ENCODE data around the gene SLC22A3.

- TF ChIP-seq POLR2A (IDR thresholded peaks at IDR 0.05; ENCODE audit: low read length), result no peak
- no peak for TF ChIP-seq GATA1 (IDR thresholded peaks at IDR 0.05; ENCODE audit: low read depth, low read length)
These were observed 82.0 kb downstream of the SLC22A3 start for GRCh38 chr6:160430203-160430602.

All from erythroblast (primary cell).